G401.6 (cell line): ENCODE data around the gene MRPS34.

Experiments
- FAIRE-seq: peaks from 2 replicates; lab custom pipeline; 2012; peaks lifted over from hg19 to GRCh38; lab: Jason Lieb, UNC

Gene MRPS34

DNA sequence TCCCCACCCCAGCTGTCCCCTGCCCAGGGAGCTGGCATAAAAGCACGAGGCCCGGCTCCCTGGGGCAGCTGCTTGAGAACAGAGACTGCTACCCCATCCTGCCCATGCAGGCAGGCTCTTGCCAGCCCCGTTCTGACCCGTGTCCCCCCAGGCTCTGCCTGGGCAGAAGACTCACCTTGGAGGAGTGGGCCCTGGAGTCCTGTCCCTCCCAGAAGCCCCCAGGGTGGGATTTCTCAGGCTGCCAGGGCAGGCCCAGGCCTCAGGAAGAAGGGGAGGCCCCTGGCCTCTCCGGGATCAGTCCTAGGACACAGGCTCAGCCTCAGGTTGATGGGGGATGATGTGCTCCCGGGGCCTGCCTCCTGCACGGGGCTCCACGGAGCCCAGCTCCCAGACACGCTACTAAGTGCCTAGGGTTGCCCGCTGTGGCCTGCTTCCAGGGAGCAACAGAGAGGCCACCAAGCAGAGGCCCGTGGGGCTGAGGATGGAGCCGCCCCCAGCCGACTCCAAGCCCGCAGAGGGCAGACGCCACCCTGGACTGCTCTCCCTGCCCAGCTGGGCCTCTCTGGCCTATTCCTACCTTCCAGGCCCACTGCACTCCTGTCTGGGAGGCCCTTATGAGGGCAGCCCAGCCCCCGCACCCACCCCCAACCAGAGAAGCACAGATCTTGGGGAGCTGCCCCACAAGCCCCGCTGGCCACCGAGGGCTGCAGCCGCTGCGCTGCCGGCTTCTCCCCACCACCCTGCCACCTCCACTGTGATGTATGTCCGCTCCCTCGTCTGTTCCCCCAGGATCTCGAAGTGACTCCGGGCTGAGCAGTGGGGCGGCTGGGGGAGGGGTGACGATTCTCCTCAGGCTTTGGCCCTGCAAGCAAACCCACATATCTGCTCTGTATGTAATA is 3.3 kb downstream of the MRPS34 start:
- FAIRE-seq, result no peak

- no peak for FAIRE-seq
These were observed 4.0 kb downstream of the MRPS34 start for GRCh38 chr16:1768767-1769401.

DNA sequence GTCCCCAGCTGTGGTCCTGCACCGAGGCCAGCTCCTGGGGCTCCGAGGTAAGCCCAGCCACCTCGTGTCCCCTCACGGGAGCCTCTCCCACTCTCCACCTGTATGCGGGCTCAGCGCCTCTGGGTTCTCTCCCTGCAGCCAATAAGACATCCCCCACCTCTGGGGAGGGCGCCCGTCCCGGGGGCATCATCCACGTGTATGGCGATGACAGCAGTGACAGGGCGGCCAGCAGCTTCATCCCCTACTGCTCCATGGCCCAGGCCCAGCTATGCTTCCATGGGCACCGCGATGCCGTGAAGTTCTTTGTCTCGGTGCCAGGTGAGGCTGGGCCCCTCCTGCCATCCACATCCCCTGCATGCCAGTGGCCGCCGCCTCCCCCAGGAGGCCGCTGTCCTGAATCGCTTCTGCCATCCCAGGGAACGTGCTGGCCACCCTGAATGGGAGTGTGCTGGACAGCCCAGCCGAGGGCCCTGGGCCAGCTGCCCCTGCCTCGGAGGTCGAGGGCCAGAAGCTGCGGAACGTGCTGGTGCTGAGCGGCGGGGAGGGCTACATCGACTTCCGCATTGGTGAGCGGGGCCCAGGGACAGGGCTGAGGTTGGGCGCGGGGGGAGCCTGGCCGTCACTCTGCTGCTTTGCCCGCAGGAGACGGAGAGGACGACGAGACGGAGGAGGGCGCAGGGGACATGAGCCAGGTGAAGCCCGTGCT is 4.7 kb downstream of the MRPS34 start:
- FAIRE-seq, result no peak

- FAIRE-seq, result no peak
These were observed 5.6 kb downstream of the MRPS34 start for GRCh38 chr16:1767116-1767994.

DNA sequence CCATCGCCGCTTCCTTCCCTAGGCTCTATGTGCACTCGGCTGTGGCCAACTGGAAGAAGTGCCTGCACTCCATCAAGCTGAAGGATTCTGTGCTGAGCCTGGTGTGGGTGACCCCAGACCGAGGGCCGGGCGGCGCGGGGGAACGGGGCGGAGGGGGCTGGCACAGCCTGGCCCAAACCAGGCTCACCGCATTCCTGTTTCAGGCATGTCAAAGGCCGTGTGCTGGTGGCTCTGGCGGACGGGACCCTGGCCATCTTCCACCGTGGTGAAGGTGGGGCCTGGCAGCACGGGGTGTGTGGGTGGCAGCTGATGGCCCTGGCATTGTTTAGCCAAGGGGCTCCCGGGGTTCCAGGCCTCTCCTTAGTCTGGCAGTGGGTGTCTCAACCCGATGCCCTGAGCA is 6.2 kb downstream of the MRPS34 start:
- FAIRE-seq, result no peak

- FAIRE-seq, result no peak
These were observed 6.7 kb downstream of the MRPS34 start for GRCh38 chr16:1766231-1766630.

DNA sequence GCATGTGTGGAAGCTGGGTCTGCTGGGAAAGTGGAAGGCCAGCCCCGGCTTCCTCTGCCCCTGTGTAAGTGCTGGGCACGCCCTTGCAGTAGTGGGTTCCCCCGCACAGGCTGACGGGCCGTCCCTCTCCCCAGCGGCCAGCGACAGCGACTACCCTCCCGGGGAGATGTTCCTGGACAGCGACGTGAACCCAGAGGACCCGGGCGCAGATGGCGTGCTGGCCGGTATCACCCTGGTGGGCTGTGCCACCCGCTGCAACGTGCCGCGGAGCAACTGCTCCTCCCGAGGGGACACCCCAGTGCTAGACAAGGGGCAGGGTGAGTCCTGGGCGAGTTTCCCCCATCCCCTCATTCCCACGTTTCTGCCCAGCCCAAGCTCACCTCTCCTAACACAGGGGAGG is 7.1 kb downstream of the MRPS34 start:
- FAIRE-seq, result no peak

- no peak for FAIRE-seq
These were observed 8.0 kb downstream of the MRPS34 start for GRCh38 chr16:1764971-1765370.

DNA sequence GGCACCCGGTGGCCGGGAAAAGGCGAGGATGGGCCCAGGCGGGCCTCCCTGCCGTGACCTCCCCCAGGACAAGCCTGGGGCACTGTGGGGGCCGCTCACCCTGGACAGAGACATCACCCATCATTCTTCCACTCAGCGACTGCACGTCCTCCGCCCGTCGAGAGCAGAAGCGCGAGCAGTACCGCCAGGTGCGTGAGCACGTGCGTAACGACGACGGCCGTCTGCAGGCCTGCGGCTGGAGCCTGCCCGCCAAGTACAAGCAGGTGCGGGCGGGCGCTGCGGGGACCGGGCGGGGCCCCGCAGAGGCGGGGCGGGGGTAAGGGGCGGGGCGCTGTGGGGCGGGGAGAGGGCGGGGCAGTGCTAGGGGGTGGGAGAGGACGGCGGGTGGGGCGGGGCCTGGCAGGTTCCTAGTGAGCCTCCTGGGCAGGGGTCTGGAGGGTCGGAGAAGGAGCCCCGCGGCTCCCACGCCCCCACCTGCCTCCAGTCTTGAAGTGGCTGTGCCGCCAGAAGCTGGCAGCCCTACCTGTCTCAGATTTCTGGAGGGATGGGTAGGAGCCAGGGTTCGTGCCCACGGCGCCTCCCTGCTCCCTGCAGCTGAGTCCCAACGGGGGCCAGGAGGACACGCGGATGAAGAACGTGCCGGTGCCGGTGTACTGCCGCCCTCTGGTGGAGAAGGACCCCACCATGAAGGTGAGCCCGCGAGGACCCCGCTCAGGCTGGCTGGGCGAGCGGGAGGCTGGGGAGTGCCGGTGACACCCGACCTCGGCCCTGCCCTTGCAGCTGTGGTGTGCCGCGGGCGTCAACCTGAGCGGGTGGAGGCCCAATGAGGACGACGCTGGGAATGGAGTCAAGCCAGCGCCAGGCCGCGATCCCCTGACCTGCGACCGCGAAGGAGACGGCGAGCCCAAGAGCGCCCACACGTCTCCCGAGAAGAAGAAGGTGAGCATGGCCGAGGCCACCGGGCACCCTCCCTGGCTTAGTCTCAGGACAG is 9.1 kb downstream of the MRPS34 start:
- FAIRE-seq, result no peak

DNA sequence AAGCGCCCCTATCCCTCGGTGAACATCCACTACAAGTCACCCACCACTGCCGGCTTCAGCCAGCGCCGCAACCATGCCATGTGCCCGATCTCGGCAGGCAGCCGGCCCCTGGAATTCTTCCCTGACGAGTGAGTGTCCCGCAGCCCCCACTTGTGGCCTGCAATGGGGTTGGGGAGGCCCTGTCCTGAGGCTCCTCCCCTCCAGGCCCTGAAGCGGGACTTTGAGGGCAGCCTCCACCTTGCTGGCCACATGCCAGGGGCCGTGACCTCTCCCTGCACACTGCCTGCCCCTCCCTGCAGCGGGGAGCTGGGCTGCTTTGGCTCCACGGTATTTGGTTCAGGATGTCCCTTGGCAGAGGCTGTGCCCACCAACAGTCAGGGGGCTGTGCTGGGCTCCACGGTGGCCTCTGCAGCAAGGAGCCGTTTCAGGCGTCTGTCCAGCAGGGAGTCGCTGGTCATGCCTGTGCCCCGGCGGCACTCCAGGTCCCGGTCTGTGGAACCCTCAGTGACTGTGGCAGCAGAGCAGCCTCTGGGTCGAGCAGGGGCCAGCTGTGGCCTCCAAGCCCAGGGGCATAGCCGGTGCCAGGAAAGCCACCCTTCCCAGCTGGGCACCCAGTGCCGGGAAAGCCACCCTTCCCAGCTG is 9.9 kb downstream of the MRPS34 start:
- no peak for FAIRE-seq

GRCh38 chr16:1762196-1762878 is 10.6 kb downstream of the MRPS34 start:
- no peak for FAIRE-seq

- no peak for FAIRE-seq
These were observed 11.2 kb downstream of the MRPS34 start for GRCh38 chr16:1761751-1762150.

- no peak for FAIRE-seq
These were observed 12.0 kb downstream of the MRPS34 start for GRCh38 chr16:1760911-1761310.

GRCh38 chr16:1759511-1759910 is 13.4 kb downstream of the MRPS34 start:
- FAIRE-seq, result no peak

DNA sequence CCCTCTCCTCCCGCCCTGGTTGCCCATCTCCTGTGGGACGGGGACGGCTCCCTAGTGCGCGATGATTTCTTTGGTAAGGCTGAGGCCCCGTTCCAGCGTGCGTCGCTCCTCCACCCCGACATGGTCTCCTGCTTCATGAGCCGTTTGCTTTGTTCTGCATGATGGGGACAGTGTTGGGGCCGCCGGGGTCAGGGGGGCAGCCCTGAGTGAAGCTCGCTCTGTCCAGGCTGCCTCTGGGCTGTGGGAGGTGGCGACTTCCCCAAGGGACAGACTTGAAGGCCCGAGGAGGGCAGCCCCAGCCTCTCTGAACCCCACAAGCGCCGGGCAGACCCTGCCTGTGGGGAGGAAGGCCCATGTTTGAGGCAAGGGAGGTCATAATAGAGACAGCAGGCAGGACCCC is 14.0 kb downstream of the MRPS34 start:
- no peak for FAIRE-seq

- FAIRE-seq, result no peak
These were observed 15.0 kb downstream of the MRPS34 start for GRCh38 chr16:1757714-1758461.

DNA sequence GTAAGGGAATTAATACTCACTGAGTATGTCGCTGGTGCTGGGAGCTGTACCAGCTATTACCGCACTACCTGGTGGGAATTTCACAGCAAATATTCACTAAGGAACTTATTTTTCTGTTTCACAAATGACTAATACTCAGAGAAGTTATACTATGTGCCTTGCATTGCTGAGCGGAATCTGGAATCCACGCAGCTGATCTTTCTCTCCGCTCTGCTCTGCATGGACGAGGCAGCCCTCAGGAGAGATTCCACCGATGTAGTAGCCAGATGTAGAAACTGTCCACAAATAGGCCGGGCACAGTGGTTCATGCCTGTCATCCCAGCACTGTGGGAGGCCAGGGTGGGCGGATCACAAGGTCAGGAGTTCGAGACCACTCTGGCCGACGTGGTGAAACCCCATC is 18.7 kb downstream of the MRPS34 start:
- FAIRE-seq, result no peak

- FAIRE-seq, result no peak
These were observed 20.1 kb downstream of the MRPS34 start for GRCh38 chr16:1752853-1753252.

GRCh38 chr16:1751946-1752345 is 21.0 kb downstream of the MRPS34 start:
- FAIRE-seq, result no peak
